Epidermal melanocyte (primary cell): Measurements from ENCODE around the gene SLC48A1.

Experiments
- DNase-seq: peaks from one replicate; pipeline ENCODE4 v3.0.0; 2011; ENCODE audit warnings: low spot score; ENCODE audit not compliant: insufficient read length

SLC48A1 gene

GRCh38 chr12:47790676-47791350, 17.8 kb downstream of the SLC48A1 start:
- DNase-seq = no peak

- no peak for DNase-seq
Observed at GRCh38 chr12:47791351-47791746, 18.3 kb downstream of the SLC48A1 start.

- DNase-seq = no peak
Observed at GRCh38 chr12:47791874-47792273, 18.8 kb downstream of the SLC48A1 start.

GRCh38 chr12:47793015-47793681, 20.1 kb downstream of the SLC48A1 start:
- no peak for DNase-seq

- DNase-seq = no peak
Observed at GRCh38 chr12:47794679-47795078, 21.6 kb downstream of the SLC48A1 start.

- DNase-seq = no peak
Observed at GRCh38 chr12:47795121-47795813, 22.2 kb downstream of the SLC48A1 start.

GRCh38 chr12:47795814-47796411, 22.9 kb downstream of the SLC48A1 start:
- DNase-seq = no peak

GRCh38 chr12:47797441-47797840, 24.4 kb downstream of the SLC48A1 start:
- no peak for DNase-seq

GRCh38 chr12:47798382-47798948, 25.4 kb downstream of the SLC48A1 start:
- DNase-seq = no peak

GRCh38 chr12:47799357-47799955, 26.4 kb downstream of the SLC48A1 start:
- peak; percentile 92 for DNase-seq

- no peak for DNase-seq
Observed at GRCh38 chr12:47800582-47800981, 27.5 kb downstream of the SLC48A1 start.

GRCh38 chr12:47801170-47801903, 28.3 kb downstream of the SLC48A1 start:
- no peak for DNase-seq

GRCh38 chr12:47801904-47802246, 28.8 kb downstream of the SLC48A1 start:
- DNase-seq = no peak

- no peak for DNase-seq
Observed at GRCh38 chr12:47802312-47802711, 29.3 kb downstream of the SLC48A1 start.

GRCh38 chr12:47803191-47803875, 30.3 kb downstream of the SLC48A1 start:
- no peak for DNase-seq

- no peak for DNase-seq
Observed at GRCh38 chr12:47804171-47804570, 31.1 kb downstream of the SLC48A1 start.

- no peak for DNase-seq
Observed at GRCh38 chr12:47805417-47805816, 32.4 kb downstream of the SLC48A1 start.

GRCh38 chr12:47807338-47807737, 34.3 kb downstream of the SLC48A1 start:
- DNase-seq = no peak

GRCh38 chr12:47808050-47808449, 35.0 kb downstream of the SLC48A1 start:
- no peak for DNase-seq
